ENCODE data around the gene TDRD5. TPM values are rescaled to one million over a fixed set of nuclear protein-coding genes. Genes with fewer than 3 reads are reported as not detected.

The TDRD5 gene
- total RNA-seq, 3 donors from 2014 or later (not counting 1 experiment from before 2014, with no cell fraction given): not detected

GRCh38 chr1:179548666-179549367, 42.8 kb upstream of the TDRD5 start:
- Histone ChIP-seq H3K9me3 (ENCODE audit: control insufficient read depth, insufficient read depth, low read length) (no peaks in the 10 kb centered on the region), H3K4me1 (ENCODE audit: control insufficient read depth, insufficient read depth, low read length) (no peaks in the 10 kb centered on the region), H3K27ac (ENCODE audit: low read length) (no peak overlapping the region), H3K36me3 (ENCODE audit: control insufficient read depth, insufficient read depth, low read length) (no peaks in the 10 kb centered on the region), H3K27me3 (ENCODE audit: control insufficient read depth, insufficient read depth, low read length) (no peaks in the 10 kb centered on the region), H3K4me3 (ENCODE audit: low read length) (no peak overlapping the region)
- intact Hi-C loops (cut with micrococcal nuclease): no loop called here
- H3K4me3 Mint-ChIP-seq: no peak overlapping the region
- H3K36me3 Mint-ChIP-seq: no peaks in the 10 kb centered on the region
- no peak for TF ChIP-seq CTCF (IDR thresholded peaks at IDR 0.05)
- H3K27me3 Mint-ChIP-seq (ENCODE audit: low read depth in 2 of 2): peaks cover 0 to 4% of the 10 kb centered on the region in 2 donors
- no peaks in the 10 kb centered on the region for H3K4me1 Mint-ChIP-seq
- WGBS (ENCODE audit: insufficient coverage): 50% methylated on average over 3 of the region's 3 CpGs
- ATAC-seq (no peak), DNase-seq (no peak)
- no peak overlapping the region for H3K27ac Mint-ChIP-seq
- no peaks in the 10 kb centered on the region for H3K9me3 Mint-ChIP-seq

- no peak for TF ChIP-seq CTCF (IDR thresholded peaks at IDR 0.05)
- Histone ChIP-seq H3K4me1 (ENCODE audit: control insufficient read depth, insufficient read depth, low read length) (no peaks in the 10 kb centered on the region), H3K9me3 (ENCODE audit: control insufficient read depth, insufficient read depth, low read length) (no peaks in the 10 kb centered on the region), H3K27ac (ENCODE audit: low read length) (no peak overlapping the region), H3K27me3 (ENCODE audit: control insufficient read depth, insufficient read depth, low read length) (no peaks in the 10 kb centered on the region), H3K36me3 (ENCODE audit: control insufficient read depth, insufficient read depth, low read length) (no peaks in the 10 kb centered on the region), H3K4me3 (ENCODE audit: low read length) (no peak overlapping the region)
- Mint-ChIP-seq H3K27ac (no peak overlapping the region), H3K4me3 (no peak overlapping the region), H3K36me3 (no peaks in the 10 kb centered on the region), H3K27me3 (ENCODE audit: low read depth in 2 of 2) (peaks cover 0 to 4% of the 10 kb centered on the region in 2 donors), H3K9me3 (no peaks in the 10 kb centered on the region), H3K4me1 (no peaks in the 10 kb centered on the region)
- ATAC-seq: no peak
- intact Hi-C loops (cut with micrococcal nuclease): no loop called here
- WGBS (ENCODE audit: insufficient coverage): 44% methylated on average over 2 of the region's 2 CpGs
- DNase-seq: no peak
Measured at GRCh38 chr1:179549368-179549700, 42.3 kb upstream of the TDRD5 start.

- no peaks in the 10 kb centered on the region for H3K4me1 Mint-ChIP-seq
- DNase-seq (no peak), ATAC-seq (no peak)
- Histone ChIP-seq H3K36me3 (ENCODE audit: control insufficient read depth, insufficient read depth, low read length) (no peaks in the 10 kb centered on the region), H3K9me3 (ENCODE audit: control insufficient read depth, insufficient read depth, low read length) (no peaks in the 10 kb centered on the region), H3K4me1 (ENCODE audit: control insufficient read depth, insufficient read depth, low read length) (no peaks in the 10 kb centered on the region), H3K4me3 (ENCODE audit: low read length) (no peak overlapping the region), H3K27ac (ENCODE audit: low read length) (no peak overlapping the region), H3K27me3 (ENCODE audit: control insufficient read depth, insufficient read depth, low read length) (no peaks in the 10 kb centered on the region)
- H3K27ac Mint-ChIP-seq: no peak overlapping the region
- H3K36me3 Mint-ChIP-seq: no peaks in the 10 kb centered on the region
- 64% methylated on average over 9 of the region's 9 CpGs for WGBS (ENCODE audit: insufficient coverage)
- H3K27me3 Mint-ChIP-seq (ENCODE audit: low read depth in 2 of 2): peaks cover 0 to 4% of the 10 kb centered on the region in 2 donors
- intact Hi-C loops (cut with micrococcal nuclease): no loop called here
- no peaks in the 10 kb centered on the region for H3K9me3 Mint-ChIP-seq
- no peak for TF ChIP-seq CTCF (IDR thresholded peaks at IDR 0.05)
- H3K4me3 Mint-ChIP-seq: no peak overlapping the region
Measured at GRCh38 chr1:179550746-179551682, 40.6 kb upstream of the TDRD5 start.
